ENCODE results near the gene CDK19.
"Not testable (repeated sequence)": the region's sequence is repeated elsewhere in the genome, so short reads cannot be mapped to it uniquely, and the experiment has no call there.

CDK19 gene

DNA sequence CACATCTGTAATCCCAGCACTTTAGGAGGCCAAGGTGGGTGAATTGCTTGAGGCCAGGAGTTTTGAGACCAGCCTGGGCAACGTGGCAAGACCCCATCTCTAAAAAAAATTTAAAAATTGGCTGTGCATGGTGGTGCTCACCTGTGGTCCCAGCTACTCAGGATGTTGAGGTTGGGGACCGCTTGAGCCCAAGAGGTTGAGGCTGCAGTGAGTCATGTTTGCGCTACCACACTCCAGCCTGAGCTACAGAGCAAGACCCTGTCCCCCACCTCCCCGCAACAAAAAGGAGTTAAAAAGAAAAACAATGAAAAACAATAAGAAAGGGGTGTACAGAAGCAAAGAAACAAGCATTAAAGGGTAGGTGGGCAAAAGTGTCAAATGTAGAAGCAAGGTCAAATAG lies 57.3 kb downstream of the CDK19 start:
- DNase-seq, result no peak
- no peak overlapping the region for H3K4me3 Mint-ChIP-seq
- CTCF ChIA-PET, result no interaction called here
- H3K36me3 Mint-ChIP-seq, result peaks cover 9% of the 10 kb centered on the region
- H3K4me1 Mint-ChIP-seq, result peaks cover 2% of the 10 kb centered on the region
- no peaks in the 10 kb centered on the region for H3K9me3 Mint-ChIP-seq
- no peak overlapping the region for H3K27ac Mint-ChIP-seq
- no peaks in the 10 kb centered on the region for H3K27me3 Mint-ChIP-seq

DNA sequence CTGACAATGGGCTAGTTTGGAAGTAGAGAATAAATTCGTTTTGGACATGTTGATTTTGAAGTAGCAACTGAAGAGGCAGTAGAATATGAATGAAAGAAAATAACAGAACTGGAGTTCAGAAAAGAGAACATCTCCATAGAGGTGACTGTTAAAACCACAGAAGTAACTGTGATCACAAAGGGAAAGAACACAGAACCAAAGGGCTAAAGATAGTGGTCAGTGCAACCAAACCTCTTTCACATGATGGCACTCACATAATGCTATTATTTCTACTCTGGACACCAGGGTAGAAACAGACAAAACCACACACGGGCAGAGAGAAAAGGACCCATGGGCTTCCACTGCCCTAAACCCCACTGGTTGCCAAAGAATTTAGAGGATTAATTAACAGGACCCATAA lies 58.5 kb downstream of the CDK19 start:
- H3K36me3 Mint-ChIP-seq, result peaks cover 7% of the 10 kb centered on the region
- DNase-seq, result no peak
- H3K4me1 Mint-ChIP-seq, result peaks cover 2% of the 10 kb centered on the region
- H3K27me3 Mint-ChIP-seq, result no peaks in the 10 kb centered on the region
- H3K9me3 Mint-ChIP-seq, result no peaks in the 10 kb centered on the region
- H3K4me3 Mint-ChIP-seq, result no peak overlapping the region
- CTCF ChIA-PET, result no interaction called here
- H3K27ac Mint-ChIP-seq, result no peak overlapping the region

- no peak for DNase-seq
- H3K27ac Mint-ChIP-seq, result no peak overlapping the region
- peaks cover 7% of the 10 kb centered on the region for H3K36me3 Mint-ChIP-seq
- H3K9me3 Mint-ChIP-seq, result no peaks in the 10 kb centered on the region
- H3K27me3 Mint-ChIP-seq, result no peaks in the 10 kb centered on the region
- no peak overlapping the region for H3K4me3 Mint-ChIP-seq
- CTCF ChIA-PET, result no interaction called here
- peaks cover 2% of the 10 kb centered on the region for H3K4me1 Mint-ChIP-seq
These were observed 59.8 kb downstream of the CDK19 start for GRCh38 chr6:110755411-110755834.

DNA sequence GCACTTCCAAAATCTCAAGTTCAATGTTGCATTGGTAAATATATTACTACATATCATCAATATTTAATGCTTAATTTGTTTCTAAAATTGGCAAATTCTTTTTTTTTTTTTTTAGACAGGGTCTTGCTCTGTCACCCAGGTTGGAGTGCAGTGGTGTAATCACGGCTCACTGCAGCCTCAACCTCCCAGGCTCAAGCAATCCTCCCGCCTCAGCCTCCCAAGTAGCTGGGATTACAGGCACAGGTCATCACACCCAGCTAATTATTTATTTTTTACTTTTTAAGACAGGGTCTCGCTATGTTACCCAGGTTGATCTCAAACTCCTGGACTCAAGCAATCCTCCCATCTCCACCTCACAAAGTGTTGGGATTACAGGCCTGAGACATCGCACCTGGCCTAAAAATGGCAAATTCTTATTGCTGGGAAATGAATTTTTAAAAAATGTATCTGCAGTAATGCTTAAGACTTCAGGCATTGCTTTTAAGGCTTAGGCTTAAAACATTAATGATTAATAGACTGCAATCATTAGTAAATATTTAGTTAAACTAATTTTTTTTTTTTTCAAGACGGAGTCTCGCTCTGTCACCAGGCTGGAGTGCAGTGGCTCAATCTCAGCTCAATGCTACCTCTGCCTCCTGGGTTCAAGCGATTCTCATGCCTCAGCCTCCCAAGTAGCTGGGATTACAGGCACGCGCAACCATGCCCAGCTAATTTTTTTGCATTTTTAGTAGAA lies 61.2 kb downstream of the CDK19 start:
- H3K9me3 Mint-ChIP-seq, H3K27me3 Mint-ChIP-seq, H3K27ac Mint-ChIP-seq, H3K36me3 Mint-ChIP-seq, H3K4me3 Mint-ChIP-seq, H3K4me1 Mint-ChIP-seq, DNase-seq: not testable (repeated sequence)
- CTCF ChIA-PET, result interaction anchor here (0.7 to 0.8 kb wide), 2 partner anchors 234 to 240 kb away, joined by 4 read pairs; no protein-coding TSS in a partner anchor

DNA sequence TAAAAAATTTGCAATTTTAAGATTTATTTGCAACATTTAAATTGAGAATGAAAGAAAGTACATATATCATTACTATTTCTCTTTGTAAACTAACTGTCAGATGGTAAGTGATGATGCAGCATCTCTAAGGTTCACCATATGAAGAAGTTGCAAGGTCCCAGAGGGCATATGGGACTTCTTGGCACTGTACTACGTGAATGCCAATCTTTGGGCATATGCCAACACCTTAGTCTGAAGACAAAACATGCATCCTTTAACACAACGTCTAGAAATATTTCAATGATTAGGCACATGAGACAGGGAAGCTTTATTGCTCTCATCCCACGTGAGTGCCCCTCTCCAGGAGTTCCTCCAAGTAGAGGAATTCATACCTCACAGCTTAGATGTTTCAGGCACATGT lies 66.8 kb downstream of the CDK19 start:
- Mint-ChIP-seq H3K9me3 (no peaks in the 10 kb centered on the region), H3K4me1 (no peaks in the 10 kb centered on the region), H3K27me3 (no peaks in the 10 kb centered on the region), H3K36me3 (peaks cover 6% of the 10 kb centered on the region), H3K27ac (no peak overlapping the region), H3K4me3 (no peak overlapping the region)
- DNase-seq, result no peak
- CTCF ChIA-PET, result no interaction called here

DNA sequence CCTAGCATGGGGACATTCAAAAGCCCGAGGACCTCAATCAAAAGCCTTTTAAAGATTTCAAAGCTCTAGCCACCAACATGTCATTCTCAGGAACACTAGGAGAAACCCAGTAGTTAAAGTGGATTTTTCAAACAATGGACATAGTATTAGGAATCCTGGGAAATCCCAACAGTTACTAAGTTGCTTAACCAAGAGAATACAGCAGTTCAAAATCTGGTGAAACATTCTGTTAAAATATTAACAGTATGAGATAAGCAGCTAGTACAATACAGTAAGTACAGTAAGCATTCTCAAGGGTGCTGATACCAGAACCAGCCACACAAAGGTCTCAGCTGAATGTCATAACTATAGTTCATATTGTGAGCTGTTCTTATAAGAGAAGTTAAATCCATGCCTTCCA lies 68.6 kb downstream of the CDK19 start:
- Mint-ChIP-seq H3K36me3 (peaks cover 22% of the 10 kb centered on the region), H3K4me1 (no peaks in the 10 kb centered on the region), H3K27ac (no peak overlapping the region), H3K27me3 (no peaks in the 10 kb centered on the region), H3K9me3 (peaks cover 13% of the 10 kb centered on the region), H3K4me3 (no peak overlapping the region)
- DNase-seq, result no peak
- CTCF ChIA-PET, result no interaction called here

- Mint-ChIP-seq H3K36me3 (peaks cover 34% of the 10 kb centered on the region), H3K27ac (no peak overlapping the region), H3K9me3 (peaks cover 23% of the 10 kb centered on the region), H3K27me3 (no peaks in the 10 kb centered on the region), H3K4me1 (no peaks in the 10 kb centered on the region), H3K4me3 (no peak overlapping the region)
- CTCF ChIA-PET, result no interaction called here
- DNase-seq, result no peak
These were observed 70.3 kb downstream of the CDK19 start for GRCh38 chr6:110744991-110745390.

DNA sequence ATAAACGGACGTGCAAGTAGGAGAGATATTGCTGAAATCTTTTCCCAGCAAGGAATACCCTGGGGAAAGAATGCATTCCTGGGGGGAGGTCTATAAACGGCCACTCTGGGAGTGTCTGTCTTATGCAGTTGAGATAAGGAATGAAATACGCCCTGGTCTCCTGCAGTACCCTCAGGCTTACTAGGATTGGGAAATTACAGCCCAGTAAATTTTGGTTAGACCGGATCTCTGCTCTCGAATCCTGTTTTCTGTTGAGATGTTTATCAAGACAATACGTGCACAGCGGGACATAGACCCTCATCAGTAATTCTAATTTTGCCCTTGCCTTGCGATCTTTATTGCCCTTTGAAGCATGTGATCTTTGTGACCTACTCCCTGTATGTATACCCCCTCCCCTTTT lies 72.7 kb downstream of the CDK19 start:
- H3K27ac Mint-ChIP-seq, H3K4me1 Mint-ChIP-seq, H3K4me3 Mint-ChIP-seq, CTCF ChIA-PET, H3K27me3 Mint-ChIP-seq, DNase-seq: not testable (repeated sequence)
- Mint-ChIP-seq H3K9me3 (peaks cover 23% of the 10 kb centered on the region), H3K36me3 (peaks cover 35% of the 10 kb centered on the region)

DNA sequence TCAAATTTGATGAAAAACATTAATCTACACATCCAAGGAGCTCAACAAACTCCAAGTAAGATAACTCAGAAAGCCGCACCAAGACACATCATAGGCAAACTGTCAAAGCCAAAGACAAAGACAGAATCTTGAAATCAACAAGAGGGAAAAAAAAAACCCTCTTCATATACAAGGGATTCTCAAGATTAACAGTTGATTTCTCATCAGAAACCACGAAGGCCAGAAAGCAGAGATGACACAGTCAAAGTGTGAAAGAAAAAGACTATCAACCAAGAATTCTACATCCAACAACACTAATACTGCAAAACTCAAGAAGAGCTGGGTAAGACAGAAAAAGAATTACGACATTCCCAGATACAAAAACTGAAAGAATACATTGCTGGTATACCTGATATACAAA lies 73.8 kb downstream of the CDK19 start:
- DNase-seq, result no peak
- CTCF ChIA-PET, result no interaction called here
- Mint-ChIP-seq H3K36me3 (peaks cover 39% of the 10 kb centered on the region), H3K27ac (no peak overlapping the region), H3K27me3 (no peaks in the 10 kb centered on the region), H3K4me1 (no peaks in the 10 kb centered on the region), H3K9me3 (peaks cover 23% of the 10 kb centered on the region), H3K4me3 (no peak overlapping the region)

- Mint-ChIP-seq H3K4me3 (no peak overlapping the region), H3K27ac (no peak overlapping the region), H3K4me1 (no peaks in the 10 kb centered on the region), H3K9me3 (peaks cover 23% of the 10 kb centered on the region), H3K36me3 (peaks cover 43% of the 10 kb centered on the region), H3K27me3 (no peaks in the 10 kb centered on the region)
- DNase-seq, result no peak
- CTCF ChIA-PET, result no interaction called here
These were observed 76.3 kb downstream of the CDK19 start for GRCh38 chr6:110738899-110739365.

DNA sequence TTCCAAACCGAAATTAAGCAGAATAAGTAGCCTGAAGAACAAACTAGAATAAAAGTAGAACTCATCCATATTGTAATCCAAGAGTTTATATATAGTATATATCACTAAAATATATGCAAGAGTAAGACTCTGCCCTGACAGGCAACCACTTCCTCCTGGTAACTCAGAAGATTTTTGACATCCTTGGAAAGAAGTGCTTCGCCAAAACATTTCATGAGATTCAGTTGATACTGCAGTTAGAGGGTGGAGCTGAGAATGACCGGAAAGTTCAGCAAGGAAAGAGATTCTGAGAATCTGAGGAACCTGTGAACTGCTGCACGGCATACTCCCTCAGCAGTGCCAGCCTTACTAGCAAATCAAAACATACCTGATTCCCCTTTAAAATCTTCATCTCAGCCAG lies 79.6 kb downstream of the CDK19 start:
- H3K4me3 Mint-ChIP-seq, result no peak overlapping the region
- no peak for DNase-seq
- CTCF ChIA-PET, result no interaction called here
- H3K27me3 Mint-ChIP-seq, result no peaks in the 10 kb centered on the region
- H3K36me3 Mint-ChIP-seq, result peaks cover 27% of the 10 kb centered on the region
- no peaks in the 10 kb centered on the region for H3K4me1 Mint-ChIP-seq
- H3K27ac Mint-ChIP-seq, result no peak overlapping the region
- H3K9me3 Mint-ChIP-seq, result peaks cover 2% of the 10 kb centered on the region

DNA sequence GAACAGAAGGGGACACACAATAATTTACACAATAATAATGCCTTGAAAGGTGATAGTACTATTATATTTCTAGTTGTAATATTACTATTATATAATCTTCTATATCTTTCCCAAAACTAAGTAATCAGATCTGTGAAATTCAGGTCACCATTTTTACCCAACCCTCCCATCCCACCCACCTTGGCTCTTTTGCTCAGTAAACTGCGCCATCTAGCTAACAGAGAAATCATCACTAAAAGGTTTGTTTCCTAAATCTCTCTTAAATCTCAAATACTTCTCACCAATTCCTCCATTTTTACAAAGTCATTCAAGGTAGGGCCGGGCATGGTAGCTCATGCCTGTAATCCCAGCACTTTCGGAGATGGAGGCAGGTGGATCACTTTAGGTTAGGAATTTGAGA lies 83.4 kb downstream of the CDK19 start:
- H3K4me3 Mint-ChIP-seq, result no peak overlapping the region
- CTCF ChIA-PET, result no interaction called here
- no peak overlapping the region for H3K27ac Mint-ChIP-seq
- peaks cover 17% of the 10 kb centered on the region for H3K36me3 Mint-ChIP-seq
- H3K27me3 Mint-ChIP-seq, result no peaks in the 10 kb centered on the region
- H3K9me3 Mint-ChIP-seq, result no peaks in the 10 kb centered on the region
- no peaks in the 10 kb centered on the region for H3K4me1 Mint-ChIP-seq
- no peak for DNase-seq

DNA sequence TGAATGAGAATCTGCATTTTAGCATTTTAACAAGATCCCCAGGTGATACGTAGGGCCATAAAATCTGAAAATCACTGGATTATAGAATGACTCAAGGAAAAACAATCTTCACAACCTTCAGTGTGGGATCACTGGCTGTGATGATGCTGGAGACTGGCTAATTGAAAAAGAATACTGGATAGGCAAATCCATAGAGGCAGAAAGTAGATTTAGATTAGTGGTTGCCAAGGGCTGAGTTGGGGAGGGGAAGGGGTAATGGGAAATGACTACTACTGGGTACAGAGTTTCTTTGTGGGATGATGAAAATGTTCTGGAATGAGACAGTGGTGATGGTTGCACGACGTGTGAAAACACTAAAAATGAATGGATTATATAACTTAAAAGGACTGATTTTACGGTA lies 84.1 kb downstream of the CDK19 start:
- Mint-ChIP-seq H3K27ac (no peak overlapping the region), H3K9me3 (no peaks in the 10 kb centered on the region), H3K4me3 (no peak overlapping the region), H3K4me1 (no peaks in the 10 kb centered on the region), H3K27me3 (no peaks in the 10 kb centered on the region), H3K36me3 (peaks cover 17% of the 10 kb centered on the region)
- no peak for DNase-seq
- CTCF ChIA-PET, result no interaction called here

DNA sequence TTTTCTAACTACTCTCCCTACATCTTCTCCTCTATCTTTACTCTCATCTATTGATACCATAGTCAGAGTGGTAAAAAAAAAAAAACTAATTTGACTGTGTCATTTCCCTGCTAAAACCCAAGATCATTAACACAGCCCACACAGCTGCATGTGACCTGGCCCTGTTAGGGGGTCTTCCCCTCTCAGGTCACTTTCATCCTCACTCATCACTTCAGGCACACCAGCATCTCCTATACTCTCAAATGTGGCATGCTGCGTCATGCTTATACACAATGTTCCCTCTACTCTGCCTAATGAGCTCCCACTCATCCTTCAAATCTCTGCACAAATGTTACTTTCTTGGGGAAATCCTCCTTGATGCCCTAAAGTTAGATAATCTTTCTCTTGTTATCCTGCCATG lies 86.8 kb downstream of the CDK19 start:
- no peaks in the 10 kb centered on the region for H3K4me1 Mint-ChIP-seq
- CTCF ChIA-PET, result no interaction called here
- peaks cover 9% of the 10 kb centered on the region for H3K36me3 Mint-ChIP-seq
- H3K27me3 Mint-ChIP-seq, result no peaks in the 10 kb centered on the region
- DNase-seq, result no peak
- no peak overlapping the region for H3K4me3 Mint-ChIP-seq
- H3K9me3 Mint-ChIP-seq, result no peaks in the 10 kb centered on the region
- H3K27ac Mint-ChIP-seq, result no peak overlapping the region

- Mint-ChIP-seq H3K4me1 (no peaks in the 10 kb centered on the region), H3K27ac (no peak overlapping the region), H3K9me3 (no peaks in the 10 kb centered on the region), H3K27me3 (no peaks in the 10 kb centered on the region), H3K36me3 (peaks cover 8% of the 10 kb centered on the region), H3K4me3 (no peak overlapping the region)
- CTCF ChIA-PET, result no interaction called here
- no peak for DNase-seq
These were observed 92.3 kb downstream of the CDK19 start for GRCh38 chr6:110723017-110723416.

GRCh38 chr6:110720066-110720465 lies 95.2 kb downstream of the CDK19 start:
- CTCF ChIA-PET, result no interaction called here
- Mint-ChIP-seq H3K36me3 (peaks cover 8% of the 10 kb centered on the region), H3K27ac (no peak overlapping the region), H3K9me3 (no peaks in the 10 kb centered on the region), H3K4me3 (no peak overlapping the region), H3K27me3 (no peaks in the 10 kb centered on the region), H3K4me1 (no peaks in the 10 kb centered on the region)
- no peak for DNase-seq

Measured in activated naive CD4-positive, alpha-beta T cell treated with anti-CD3 and anti-CD28 coated beads, Interleukin-2, amount 10 ng/mL, durations not matched to agents 7 days and 5 days (primary cell).